Measurements from ENCODE around the gene PPP1R3F.
A peak's percentile ranks its signal among the peaks of the same experiment; 100 is the strongest.

The PPP1R3F gene, protein sequence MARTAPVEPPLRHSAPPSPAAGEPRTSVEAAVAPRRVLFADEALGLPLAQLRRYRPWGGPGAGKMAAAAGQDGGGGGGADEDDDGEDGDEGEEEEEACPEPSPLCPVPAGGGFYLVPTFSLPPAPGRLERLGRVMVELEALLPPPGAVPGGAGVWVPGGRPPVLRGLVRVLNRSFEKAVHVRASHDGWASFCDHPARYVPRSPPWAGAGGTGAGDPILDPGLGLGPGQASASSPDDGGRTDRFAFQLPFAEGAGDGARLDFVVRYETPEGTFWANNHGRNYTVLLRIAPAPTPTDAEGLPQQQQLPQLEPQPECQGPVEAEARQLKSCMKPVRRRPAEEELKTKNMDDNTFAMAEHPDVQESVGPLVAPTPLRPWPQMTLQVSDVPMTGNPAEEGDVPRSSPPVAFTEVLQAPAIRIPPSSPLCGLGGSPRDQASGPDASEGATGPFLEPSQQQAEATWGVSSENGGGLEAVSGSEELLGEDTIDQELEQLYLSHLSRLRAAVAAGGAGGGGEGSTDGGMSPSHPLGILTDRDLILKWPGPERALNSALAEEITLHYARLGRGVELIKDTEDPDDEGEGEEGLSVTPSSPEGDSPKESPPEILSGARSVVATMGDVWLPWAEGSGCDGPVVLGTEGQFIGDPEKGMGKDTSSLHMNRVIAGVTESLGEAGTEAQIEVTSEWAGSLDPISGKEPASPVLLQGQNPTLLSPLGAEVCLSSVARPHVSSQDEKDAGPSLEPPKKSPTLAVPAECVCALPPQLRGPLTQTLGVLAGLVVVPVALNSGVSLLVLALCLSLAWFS

DNA sequence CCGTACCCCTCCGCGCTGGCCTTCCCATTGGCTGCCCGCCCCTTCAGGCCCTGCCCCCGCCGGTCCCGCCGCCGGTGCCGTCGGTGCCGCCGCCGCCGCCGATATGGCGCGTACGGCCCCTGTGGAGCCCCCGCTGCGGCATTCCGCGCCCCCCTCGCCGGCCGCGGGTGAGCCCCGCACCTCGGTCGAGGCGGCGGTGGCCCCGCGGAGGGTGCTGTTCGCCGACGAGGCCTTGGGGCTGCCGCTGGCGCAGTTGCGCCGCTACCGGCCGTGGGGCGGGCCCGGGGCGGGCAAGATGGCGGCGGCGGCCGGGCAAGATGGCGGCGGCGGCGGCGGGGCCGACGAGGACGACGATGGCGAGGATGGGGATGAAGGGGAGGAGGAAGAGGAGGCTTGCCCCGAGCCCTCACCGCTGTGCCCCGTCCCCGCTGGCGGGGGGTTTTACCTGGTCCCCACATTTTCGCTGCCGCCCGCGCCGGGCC, at the start of gene PPP1R3F:
Gene PPP1R3F, plus strand, starts transcription at position 27 of the 482 bp plus-strand sequence. Its CDS starts 77 bp downstream, at position 104.
- Histone ChIP-seq H3K27ac (peak within 1 kb of the TSS; percentile 87 to 97), H3K4me3 (peak within 1 kb of the TSS; percentile 88)
- no peak for DNase-seq (ENCODE audit: low spot score)
- TF ChIP-seq CTCF (IDR thresholded peaks at IDR 0.05) = no peak

- DNase-seq (ENCODE audit: low spot score) = no peak
- Histone ChIP-seq H3K27ac (no peak overlapping the region), H3K4me3 (no peak overlapping the region)
- TF ChIP-seq CTCF (IDR thresholded peaks at IDR 0.05) = no peak
Measured at GRCh38 chrX:49220100-49220499, 49.5 kb upstream of the PPP1R3F start.

DNA sequence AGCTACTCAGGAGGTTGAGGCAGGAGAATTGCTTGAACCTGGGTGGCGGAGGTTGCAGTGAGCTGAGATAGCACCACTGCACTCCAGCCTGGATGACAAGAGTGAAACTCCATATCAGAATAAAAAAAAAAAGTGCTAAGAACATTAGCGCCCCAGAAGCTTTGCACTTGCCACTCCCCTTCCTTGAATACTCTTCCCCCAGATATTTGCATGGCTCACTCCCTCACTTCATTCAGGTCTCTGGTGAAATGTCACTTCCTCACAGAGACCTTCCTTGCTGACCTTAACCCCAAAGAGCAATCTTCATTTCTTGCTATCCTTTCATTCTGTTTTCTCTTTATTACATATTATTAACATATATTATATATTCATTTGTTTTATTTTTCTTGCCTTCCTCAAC, 47.7 kb upstream of the PPP1R3F start:
- TF ChIP-seq CTCF (IDR thresholded peaks at IDR 0.05) = no peak

DNA sequence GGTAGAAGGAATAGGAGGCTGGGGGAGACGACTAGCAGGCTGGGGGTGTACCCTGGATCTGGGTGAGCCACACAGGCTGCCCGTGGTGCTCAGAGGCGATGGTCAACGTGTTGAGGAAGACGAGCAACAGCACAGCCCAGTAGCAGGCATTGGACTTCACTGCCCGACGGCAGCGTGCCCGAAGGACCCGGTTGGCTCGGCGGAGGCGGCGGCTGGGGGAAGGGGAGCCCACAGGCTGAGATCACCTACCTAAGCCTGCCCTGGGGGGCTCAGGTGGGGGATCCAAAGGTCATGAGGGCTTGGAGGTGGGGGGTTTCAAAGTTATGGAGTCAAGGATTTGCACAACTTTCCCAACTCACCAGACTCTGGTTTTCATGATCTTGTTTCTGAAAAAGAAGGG, 43.7 kb upstream of the PPP1R3F start:
- Histone ChIP-seq H3K27ac (no peak overlapping the region), H3K4me3 (no peak overlapping the region)
- TF ChIP-seq CTCF (IDR thresholded peaks at IDR 0.05) = no peak
- no peak for DNase-seq (ENCODE audit: low spot score)

More for the DNA sequence above, 47.7 kb upstream of the PPP1R3F start:
- DNase-seq (ENCODE audit: low spot score) = no peak
- no peak overlapping the region for H3K27ac ChIP-seq
- H3K4me3 ChIP-seq = no peak overlapping the region

DNA sequence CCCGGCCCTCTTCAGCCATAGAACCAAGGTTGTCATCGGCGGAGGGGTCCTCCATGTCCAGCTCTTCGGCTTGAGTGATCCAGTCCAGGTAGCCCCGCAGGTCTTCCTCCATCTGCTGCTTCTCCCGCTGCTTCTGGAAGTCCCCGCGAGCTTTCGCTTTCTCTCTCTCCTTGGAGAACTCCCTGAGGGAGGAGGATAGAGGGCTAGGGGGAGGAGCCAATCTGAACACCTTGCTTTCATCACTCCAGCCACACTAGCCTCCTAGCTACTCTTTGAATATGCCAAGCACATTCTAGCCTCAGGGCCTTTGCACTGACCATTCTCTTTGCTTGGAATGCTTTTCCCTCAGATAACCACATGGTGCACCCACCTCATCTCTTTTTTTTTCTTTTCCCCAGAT, 42.6 kb upstream of the PPP1R3F start:
- Histone ChIP-seq H3K27ac (no peak overlapping the region), H3K4me3 (no peak overlapping the region)
- no peak for TF ChIP-seq CTCF (IDR thresholded peaks at IDR 0.05)
- no peak for DNase-seq (ENCODE audit: low spot score)

GRCh38 chrX:49227726-49228125, 41.9 kb upstream of the PPP1R3F start:
- Histone ChIP-seq H3K27ac (no peak overlapping the region), H3K4me3 (no peak overlapping the region)
- TF ChIP-seq CTCF (IDR thresholded peaks at IDR 0.05) = no peak
- no peak for DNase-seq (ENCODE audit: low spot score)

Data from coronary artery (tissue), 2 donors.